HepG2 (cell line): Measurements from ENCODE around the gene SRXN1. TPM values are rescaled to one million over a fixed set of nuclear protein-coding genes. Genes with fewer than 3 reads are reported as not detected.

ENCODE experiments used
- AKAP8 ChIP-seq: sonication (generic); formaldehyde crosslinking; IDR thresholded peaks from 2 replicates; pipeline ENCODE4 v1.5.1; 2020; ENCODE audit warnings: mild to moderate bottlenecking, missing genetic modification reagents
- ARNT ChIP-seq: fragments of 450-650 bp; IDR thresholded peaks from 2 replicates; pipeline ENCODE4 v1.6.1; 2017
- ASH2L ChIP-seq: fragments of 300-600, 200-600 bp; sonication (generic); IDR thresholded peaks from 2 replicates; pipeline ENCODE4 v1.7.0; 2017; ENCODE audit warnings: low read depth, mild to moderate bottlenecking, moderate library complexity, mixed read lengths, low read length; ENCODE audit not compliant: insufficient read length
- ATM ChIP-seq: fragments of 450-650 bp; IDR thresholded peaks from 2 replicates; pipeline ENCODE4 v1.7.1; 2017; ENCODE audit warnings: mild to moderate bottlenecking, borderline replicate concordance
- CEBPB ChIP-seq: IDR thresholded peaks from 2 replicates; pipeline ENCODE4 v1.6.1; 2011; ENCODE audit warnings: low read depth, low read length, improper control_type of control experiment, borderline replicate concordance
- ETV5 ChIP-seq: IDR thresholded peaks from 2 replicates; pipeline ENCODE4 v1.6.1; 2018; ENCODE audit warnings: missing biosample characterization, missing genetic modification reagents, inconsistent platforms, borderline replicate concordance
- HDAC1 ChIP-seq: sonication (generic); formaldehyde crosslinking; IDR thresholded peaks from 2 replicates; pipeline ENCODE4 v1.5.1; 2020; ENCODE audit warnings: mild to moderate bottlenecking, missing genetic modification reagents
- LCORL ChIP-seq, 2 experiments: fragments of 450-650 bp in 1 of 2; sonication (generic) in 1 of 2; formaldehyde crosslinking in 1 of 2; IDR thresholded peaks; 2 replicates each; pipeline versions ENCODE4 v1.5.0 to v1.6.1; 2017 to 2020; ENCODE audit warnings: antibody characterized with exemption in 1 of 2, missing genetic modification reagents in 1 of 2
- MATR3 ChIP-seq: sonication (generic); formaldehyde crosslinking; IDR thresholded peaks from 2 replicates; pipeline ENCODE4 v1.4.0; 2020; ENCODE audit warnings: missing genetic modification reagents
- MED1 ChIP-seq: sonication (generic); formaldehyde crosslinking; IDR thresholded peaks from 2 replicates; pipeline ENCODE4 v1.4.0; 2020; ENCODE audit warnings: missing genetic modification reagents
- MYNN ChIP-seq: sonication (generic); formaldehyde crosslinking; IDR thresholded peaks from 2 replicates; pipeline ENCODE4 v1.4.0; 2020; ENCODE audit warnings: mild to moderate bottlenecking, low read depth, missing genetic modification reagents
- PAWR ChIP-seq: sonication (generic); formaldehyde crosslinking; IDR thresholded peaks from 2 replicates; pipeline ENCODE4 v1.4.0; 2020; ENCODE audit warnings: missing genetic modification reagents, mild to moderate bottlenecking, borderline replicate concordance
- SOX13 ChIP-seq, 3 experiments: fragments of 450-650 bp in 1 of 3; sonication (generic) in 1 of 3; formaldehyde crosslinking in 1 of 3; IDR thresholded peaks in 2 of 3; conservative IDR thresholded peaks in 1 of 3; 2 replicates each; pipeline versions ENCODE4 v1.5.0 to v1.6.1; 2016 to 2020; ENCODE audit warnings: antibody characterized with exemption in 1 of 3, mild to moderate bottlenecking in 1 of 3, missing compliant biosample characterization in 1 of 3, missing genetic modification reagents in 1 of 3, moderate library complexity in 1 of 3
- SRF ChIP-seq: IDR thresholded peaks from 2 replicates; pipeline ENCODE4 v1.6.1; 2011; ENCODE audit warnings: mild to moderate bottlenecking, low read depth, low read length, moderate library complexity
- TCF7L2 ChIP-seq: IDR thresholded peaks from 2 replicates; pipeline ENCODE4 v1.6.1; 2011; ENCODE audit warnings: mild to moderate bottlenecking, low read depth, low read length, moderate library complexity
- TEAD2 ChIP-seq: sonication (generic); formaldehyde crosslinking; IDR thresholded peaks from 2 replicates; pipeline ENCODE4 v1.9.0; 2021; ENCODE audit warnings: missing genetic modification reagents
- ZFP41 ChIP-seq: sonication (generic); formaldehyde crosslinking; IDR thresholded peaks from 2 replicates; pipeline ENCODE4 v1.4.0; 2020; ENCODE audit warnings: mild to moderate bottlenecking, missing genetic modification reagents, borderline replicate concordance
- polyA plus RNA-seq, 8 experiments: library from polyadenylated mRNA; depleted of rRNA in 3 of 8; stranded (reverse) in 7 of 8; unstranded in 1 of 8; fragments of >200 nt; fragmentation: Illumina TruSeq in 4 of 8; extraction: Trizol in 4 of 8; gene quantifications; 2 replicates each; pipeline versions ENCODE4 v1.2.1 to v1.2.3, GENCODE V29; 2011 to 2016; ENCODE audit warnings: low read depth in 4 of 8, missing spikeins in 1 of 8, mixed read lengths in 1 of 8; ENCODE audit not compliant: insufficient read depth in 1 of 8
- total RNA-seq, 5 experiments: library from RNA; depleted of rRNA; stranded (reverse); fragments of >200 nt; fragmentation: Illumina TruSeq; extraction: Trizol; gene quantifications; 2 replicates each; pipeline ENCODE4 v1.2.3, GENCODE V29; 2016; ENCODE audit warnings: low read depth in 1 of 5
- TF ChIP-seq, protein P1 (sequence below): IDR thresholded peaks from 2 replicates; pipeline ENCODE4 v1.4.0; 2020; ENCODE audit warnings: mild to moderate bottlenecking, missing genetic modification reagents
- TF ChIP-seq, protein P2 (sequence below): sonication (generic); formaldehyde crosslinking; IDR thresholded peaks from 2 replicates; pipeline ENCODE4 v1.9.0; 2022; ENCODE audit warnings: low read depth, missing genetic modification reagents
- TF ChIP-seq, protein P3 (sequence below): sonication (generic); formaldehyde crosslinking; IDR thresholded peaks from 2 replicates; pipeline ENCODE4 v1.5.1; 2020; ENCODE audit warnings: mild to moderate bottlenecking, missing genetic modification reagents

Gene SRXN1
- total and polyA plus RNA-seq, 2 of the 13 experiments (the other 11 are each of a cell fraction or from before 2014, with no cell fraction given): 29.9 to 87.7 TPM

DNA sequence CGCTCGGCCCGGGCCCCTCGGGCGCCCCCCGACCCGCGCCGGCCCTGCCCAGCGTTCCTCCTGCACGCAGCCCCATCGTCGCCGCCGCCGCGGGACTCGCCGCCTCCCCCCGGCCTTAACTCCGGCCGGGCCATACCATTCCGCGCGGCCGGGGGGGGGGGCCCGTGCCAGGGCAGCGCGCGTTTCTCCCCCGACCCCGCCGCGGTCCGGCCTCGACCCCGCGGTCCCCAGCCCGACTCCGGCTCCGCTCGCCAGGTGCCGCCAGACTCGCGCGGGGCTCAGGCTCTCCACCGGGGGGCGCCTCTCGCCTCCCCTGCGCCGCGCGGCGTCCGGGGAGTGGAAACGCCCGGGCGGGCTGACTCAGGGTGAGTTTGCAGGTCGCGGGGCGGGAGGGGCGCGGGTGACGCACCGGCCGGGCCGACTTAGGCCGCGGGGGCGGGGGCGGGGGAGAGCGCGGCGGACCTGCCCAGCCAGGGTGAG lies at the start of gene SRXN1 (continued):
- TF ChIP-seq, protein P1, sequence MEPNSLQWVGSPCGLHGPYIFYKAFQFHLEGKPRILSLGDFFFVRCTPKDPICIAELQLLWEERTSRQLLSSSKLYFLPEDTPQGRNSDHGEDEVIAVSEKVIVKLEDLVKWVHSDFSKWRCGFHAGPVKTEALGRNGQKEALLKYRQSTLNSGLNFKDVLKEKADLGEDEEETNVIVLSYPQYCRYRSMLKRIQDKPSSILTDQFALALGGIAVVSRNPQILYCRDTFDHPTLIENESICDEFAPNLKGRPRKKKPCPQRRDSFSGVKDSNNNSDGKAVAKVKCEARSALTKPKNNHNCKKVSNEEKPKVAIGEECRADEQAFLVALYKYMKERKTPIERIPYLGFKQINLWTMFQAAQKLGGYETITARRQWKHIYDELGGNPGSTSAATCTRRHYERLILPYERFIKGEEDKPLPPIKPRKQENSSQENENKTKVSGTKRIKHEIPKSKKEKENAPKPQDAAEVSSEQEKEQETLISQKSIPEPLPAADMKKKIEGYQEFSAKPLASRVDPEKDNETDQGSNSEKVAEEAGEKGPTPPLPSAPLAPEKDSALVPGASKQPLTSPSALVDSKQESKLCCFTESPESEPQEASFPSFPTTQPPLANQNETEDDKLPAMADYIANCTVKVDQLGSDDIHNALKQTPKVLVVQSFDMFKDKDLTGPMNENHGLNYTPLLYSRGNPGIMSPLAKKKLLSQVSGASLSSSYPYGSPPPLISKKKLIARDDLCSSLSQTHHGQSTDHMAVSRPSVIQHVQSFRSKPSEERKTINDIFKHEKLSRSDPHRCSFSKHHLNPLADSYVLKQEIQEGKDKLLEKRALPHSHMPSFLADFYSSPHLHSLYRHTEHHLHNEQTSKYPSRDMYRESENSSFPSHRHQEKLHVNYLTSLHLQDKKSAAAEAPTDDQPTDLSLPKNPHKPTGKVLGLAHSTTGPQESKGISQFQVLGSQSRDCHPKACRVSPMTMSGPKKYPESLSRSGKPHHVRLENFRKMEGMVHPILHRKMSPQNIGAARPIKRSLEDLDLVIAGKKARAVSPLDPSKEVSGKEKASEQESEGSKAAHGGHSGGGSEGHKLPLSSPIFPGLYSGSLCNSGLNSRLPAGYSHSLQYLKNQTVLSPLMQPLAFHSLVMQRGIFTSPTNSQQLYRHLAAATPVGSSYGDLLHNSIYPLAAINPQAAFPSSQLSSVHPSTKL (CRISPR knock-in tag): peak; percentile 42; the same call in 1 of the 2 replicates
- TF ChIP-seq, protein P2, sequence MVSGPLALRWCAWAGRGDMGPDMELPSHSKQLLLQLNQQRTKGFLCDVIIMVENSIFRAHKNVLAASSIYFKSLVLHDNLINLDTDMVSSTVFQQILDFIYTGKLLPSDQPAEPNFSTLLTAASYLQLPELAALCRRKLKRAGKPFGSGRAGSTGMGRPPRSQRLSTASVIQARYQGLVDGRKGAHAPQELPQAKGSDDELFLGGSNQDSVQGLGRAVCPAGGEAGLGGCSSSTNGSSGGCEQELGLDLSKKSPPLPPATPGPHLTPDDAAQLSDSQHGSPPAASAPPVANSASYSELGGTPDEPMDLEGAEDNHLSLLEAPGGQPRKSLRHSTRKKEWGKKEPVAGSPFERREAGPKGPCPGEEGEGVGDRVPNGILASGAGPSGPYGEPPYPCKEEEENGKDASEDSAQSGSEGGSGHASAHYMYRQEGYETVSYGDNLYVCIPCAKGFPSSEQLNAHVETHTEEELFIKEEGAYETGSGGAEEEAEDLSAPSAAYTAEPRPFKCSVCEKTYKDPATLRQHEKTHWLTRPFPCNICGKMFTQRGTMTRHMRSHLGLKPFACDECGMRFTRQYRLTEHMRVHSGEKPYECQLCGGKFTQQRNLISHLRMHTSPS (CRISPR knock-in tag): no peak; the same call in 1 of the 2 replicates
- TF ChIP-seq MED1 (CRISPR knock-in tag) (peak; percentile 69), SOX13 (IDR thresholded peaks at IDR 0.05) (peak; percentile 22; the same call in 1 of the 2 replicates), SOX13 (CRISPR knock-in tag; conservative IDR thresholded peaks at IDR 0.05 in 1 of 2, IDR thresholded peaks at IDR 0.05 in 1 of 2) (no peak; a peak in 1 of 4 replicates), PAWR (CRISPR knock-in tag) (no peak), ARNT (no peak), TCF7L2 (no peak), HDAC1 (CRISPR knock-in tag) (peak; percentile 31; the same call in 1 of the 2 replicates), TEAD2 (CRISPR knock-in tag) (no peak), AKAP8 (CRISPR knock-in tag) (peak; percentile 83; the same call in 1 of the 2 replicates), ZFP41 (no peak), ATM (no peak), CEBPB (no peak), MATR3 (CRISPR knock-in tag) (no peak), MYNN (no peak), LCORL (IDR thresholded peaks at IDR 0.05) (no peak), LCORL (CRISPR knock-in tag; IDR thresholded peaks at IDR 0.05) (no peak), SRF (0 out of 2 replicates have a peak, but pooled peaks have one; percentile 22), ASH2L (peak; percentile 79), ETV5 (CRISPR knock-in tag) (peak; percentile 65)
- TF ChIP-seq, protein P3, sequence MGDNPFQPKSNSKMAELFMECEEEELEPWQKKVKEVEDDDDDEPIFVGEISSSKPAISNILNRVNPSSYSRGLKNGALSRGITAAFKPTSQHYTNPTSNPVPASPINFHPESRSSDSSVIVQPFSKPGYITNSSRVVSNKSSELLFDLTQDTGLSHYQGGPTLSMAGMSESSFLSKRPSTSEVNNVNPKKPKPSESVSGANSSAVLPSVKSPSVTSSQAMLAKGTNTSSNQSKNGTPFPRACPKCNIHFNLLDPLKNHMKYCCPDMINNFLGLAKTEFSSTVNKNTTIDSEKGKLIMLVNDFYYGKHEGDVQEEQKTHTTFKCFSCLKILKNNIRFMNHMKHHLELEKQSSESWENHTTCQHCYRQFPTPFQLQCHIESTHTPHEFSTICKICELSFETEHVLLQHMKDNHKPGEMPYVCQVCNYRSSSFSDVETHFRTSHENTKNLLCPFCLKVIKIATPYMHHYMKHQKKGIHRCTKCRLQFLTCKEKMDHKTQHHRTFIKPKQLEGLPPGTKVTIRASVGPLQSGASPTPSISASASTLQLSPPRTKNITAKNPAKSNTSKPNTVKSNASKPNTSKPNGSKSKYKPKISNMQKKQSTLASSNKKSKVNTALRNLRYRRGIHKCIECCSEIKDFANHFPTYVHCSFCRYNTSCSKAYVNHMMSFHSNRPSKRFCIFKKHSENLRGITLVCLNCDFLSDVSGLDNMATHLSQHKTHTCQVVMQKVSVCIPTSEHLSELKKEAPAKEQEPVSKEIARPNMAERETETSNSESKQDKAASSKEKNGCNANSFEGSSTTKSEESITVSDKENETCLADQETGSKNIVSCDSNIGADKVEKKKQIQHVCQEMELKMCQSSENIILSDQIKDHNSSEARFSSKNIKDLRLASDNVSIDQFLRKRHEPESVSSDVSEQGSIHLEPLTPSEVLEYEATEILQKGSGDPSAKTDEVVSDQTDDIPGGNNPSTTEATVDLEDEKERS (CRISPR knock-in tag): no peak
